IPS DF 19.7 (cell line): Measurements from ENCODE around the gene ECT2L.
"Not testable (repeated sequence)": the region's sequence is repeated elsewhere in the genome, so short reads cannot be mapped to it uniquely, and the experiment has no call there.

Experiments
- DNase-seq: peaks from one replicate; pipeline ENCODE4 v3.0.0-alpha.2; 2013; ENCODE audit warnings: low read depth, low spot score

Gene ECT2L

GRCh38 chr6:138931660-138932059 is 135.8 kb downstream of the ECT2L start:
- DNase-seq, result no peak

- DNase-seq, result not testable (repeated sequence)
Measured at GRCh38 chr6:138936873-138937272, 141.0 kb downstream of the ECT2L start.

DNA sequence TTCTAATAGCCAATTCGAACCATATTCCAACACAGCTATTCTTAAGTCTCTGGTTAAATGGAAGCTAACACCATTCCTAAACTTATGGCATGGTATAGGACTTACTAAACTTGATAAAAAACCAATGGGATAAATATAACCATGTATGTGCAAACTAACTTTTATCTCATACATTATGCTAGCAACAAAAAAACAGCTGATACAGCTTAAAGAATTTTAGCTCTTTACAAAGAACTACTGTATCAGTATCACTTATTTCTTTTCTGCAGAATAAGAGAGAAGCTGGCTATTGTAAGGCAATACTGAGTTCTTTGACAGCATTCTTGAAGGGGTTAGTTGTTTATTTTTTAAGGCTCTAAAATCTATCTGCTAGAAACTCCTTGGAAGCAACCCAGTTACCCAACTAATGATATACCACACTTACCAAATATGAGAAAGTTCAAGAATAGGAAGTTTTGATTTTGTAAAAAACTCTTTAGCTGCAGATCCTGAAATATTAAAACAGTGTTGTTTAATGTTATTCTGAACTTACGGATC is 147.3 kb downstream of the ECT2L start:
- DNase-seq, result no peak

GRCh38 chr6:138944412-138944811 is 148.5 kb downstream of the ECT2L start:
- DNase-seq, result no peak

GRCh38 chr6:138945354-138945753 is 149.5 kb downstream of the ECT2L start:
- DNase-seq, result no peak

DNA sequence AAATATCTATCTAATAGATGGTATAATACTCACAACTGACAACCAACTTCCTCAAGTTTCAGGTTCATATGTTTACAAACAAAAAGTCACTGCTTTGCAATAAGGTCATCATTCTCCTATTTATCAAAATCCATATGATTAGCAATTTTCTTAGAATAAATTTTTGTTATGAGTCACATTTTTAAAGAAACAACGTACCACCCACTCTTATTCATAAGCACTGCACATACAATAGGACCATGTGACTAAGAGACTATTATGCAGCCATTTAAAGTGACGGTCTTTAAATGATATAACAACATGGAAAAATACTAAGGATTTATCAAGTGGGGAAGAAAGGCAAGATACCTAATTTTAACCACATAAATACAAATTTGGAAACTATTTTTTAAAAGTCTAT is 152.1 kb downstream of the ECT2L start:
- DNase-seq, result no peak

DNA sequence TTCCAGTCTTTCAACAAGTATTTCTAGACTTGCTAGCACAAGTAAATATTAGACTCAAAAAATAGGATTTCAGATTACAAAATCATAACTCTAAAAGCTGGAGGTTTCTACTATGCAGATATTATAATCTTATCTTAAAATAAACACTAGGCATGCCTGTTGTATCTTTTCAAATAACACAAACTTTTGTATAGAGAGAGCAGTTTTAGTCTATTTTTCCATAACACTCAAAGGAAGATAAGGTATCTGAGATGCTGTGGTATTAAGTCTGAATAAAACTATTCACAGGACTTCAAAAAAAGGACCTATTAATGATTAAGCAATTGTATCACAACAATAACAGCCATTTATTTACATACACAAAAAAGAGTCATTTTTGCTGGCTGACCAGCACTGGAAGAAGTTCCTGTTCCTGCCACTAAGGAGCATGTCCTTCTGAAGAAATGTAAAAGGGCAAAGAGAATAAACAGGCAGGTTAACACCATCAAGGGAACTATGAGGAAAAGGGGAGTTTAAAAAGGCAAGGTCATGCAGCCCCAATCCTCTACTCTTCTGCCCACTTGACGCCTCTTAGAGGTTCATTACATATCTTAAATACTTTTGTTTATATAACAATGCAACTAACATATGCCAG is 152.8 kb downstream of the ECT2L start:
- DNase-seq, result no peak

- no peak for DNase-seq
Measured at GRCh38 chr6:138953451-138953850, 157.6 kb downstream of the ECT2L start.
